HG03066 (cell line): ENCODE data around the gene PLEKHN1.
"Not testable (repeated sequence)": the region's sequence is repeated elsewhere in the genome, so short reads cannot be mapped to it uniquely, and the experiment has no call there.

Experiments used
- ATAC-seq: cut with Tn5 transposase; IDR thresholded peaks from one replicate; pipeline ENCODE4 v1.9.1; 2021; ENCODE audit warnings: low read depth; ENCODE audit not compliant: unreplicated experiment

Gene PLEKHN1

GRCh38 chr1:941588-942383 lies 24.5 kb upstream of the PLEKHN1 start:
- no peak for ATAC-seq

GRCh38 chr1:942411-942821 lies 23.9 kb upstream of the PLEKHN1 start:
- ATAC-seq: no peak

- no peak for ATAC-seq
Measured at GRCh38 chr1:942864-943533, 23.3 kb upstream of the PLEKHN1 start.

- ATAC-seq: no peak
Measured at GRCh38 chr1:943545-944340, 22.5 kb upstream of the PLEKHN1 start.

- no peak for ATAC-seq
Measured at GRCh38 chr1:944341-945325, 21.6 kb upstream of the PLEKHN1 start.

- no peak for ATAC-seq
Measured at GRCh38 chr1:945688-946556, 20.4 kb upstream of the PLEKHN1 start.

GRCh38 chr1:946811-947210 lies 19.5 kb upstream of the PLEKHN1 start:
- not testable (repeated sequence) for ATAC-seq

GRCh38 chr1:947958-948357 lies 18.3 kb upstream of the PLEKHN1 start:
- ATAC-seq: no peak

GRCh38 chr1:950268-950667 lies 16.0 kb upstream of the PLEKHN1 start:
- ATAC-seq: no peak

- no peak for ATAC-seq
Measured at GRCh38 chr1:950881-951280, 15.4 kb upstream of the PLEKHN1 start.

GRCh38 chr1:951364-951763 lies 14.9 kb upstream of the PLEKHN1 start:
- no peak for ATAC-seq

GRCh38 chr1:952201-952600 lies 14.1 kb upstream of the PLEKHN1 start:
- no peak for ATAC-seq

- ATAC-seq: no peak
Measured at GRCh38 chr1:952603-953002, 13.7 kb upstream of the PLEKHN1 start.

- ATAC-seq: no peak
Measured at GRCh38 chr1:953524-954320, 12.6 kb upstream of the PLEKHN1 start.

- no peak for ATAC-seq
Measured at GRCh38 chr1:954927-955326, 11.4 kb upstream of the PLEKHN1 start.

- no peak for ATAC-seq
Measured at GRCh38 chr1:955474-955873, 10.8 kb upstream of the PLEKHN1 start.

GRCh38 chr1:956636-957035 lies 9.6 kb upstream of the PLEKHN1 start:
- no peak for ATAC-seq
